Stimulated activated memory B cell treated with anti-CD40 and anti-IgM and Interleukin-4, amounts not matched to agents 10 μg/mL and 1 μg/mL and 100 μg/mL, for 72 hours (primary cell): Measurements from ENCODE around the gene DIP2C.
A peak's percentile ranks its signal among the peaks of the same experiment; 100 is the strongest.
"Not testable (repeated sequence)": the region's sequence is repeated elsewhere in the genome, so short reads cannot be mapped to it uniquely, and the experiment has no call there.

ENCODE experiments used
- ATAC-seq: fragments of 150-1000 bp; cut with Tn5 transposase; 2 replicates; pipeline ENCODE4 v1.10.0; 2021
- H3K27ac Mint-ChIP-seq: one replicate; pipeline ENCODE4 v1.8.0; 2022; ENCODE audit warnings: mild to moderate bottlenecking, mixed read lengths
- H3K27me3 Mint-ChIP-seq: one replicate; pipeline ENCODE4 v1.8.0; 2022; ENCODE audit warnings: mixed read lengths
- H3K36me3 Mint-ChIP-seq: one replicate; pipeline ENCODE4 v1.8.0; 2022; ENCODE audit warnings: mixed read lengths
- H3K4me1 Mint-ChIP-seq: one replicate; pipeline ENCODE4 v1.8.0; 2022; ENCODE audit warnings: mixed read lengths
- H3K4me3 Mint-ChIP-seq: one replicate; pipeline ENCODE4 v1.8.0; 2022; ENCODE audit warnings: mild to moderate bottlenecking, moderate library complexity, mixed read lengths
- H3K9me3 Mint-ChIP-seq: one replicate; pipeline ENCODE4 v1.8.0; 2022; ENCODE audit warnings: mixed read lengths

DIP2C gene

DNA sequence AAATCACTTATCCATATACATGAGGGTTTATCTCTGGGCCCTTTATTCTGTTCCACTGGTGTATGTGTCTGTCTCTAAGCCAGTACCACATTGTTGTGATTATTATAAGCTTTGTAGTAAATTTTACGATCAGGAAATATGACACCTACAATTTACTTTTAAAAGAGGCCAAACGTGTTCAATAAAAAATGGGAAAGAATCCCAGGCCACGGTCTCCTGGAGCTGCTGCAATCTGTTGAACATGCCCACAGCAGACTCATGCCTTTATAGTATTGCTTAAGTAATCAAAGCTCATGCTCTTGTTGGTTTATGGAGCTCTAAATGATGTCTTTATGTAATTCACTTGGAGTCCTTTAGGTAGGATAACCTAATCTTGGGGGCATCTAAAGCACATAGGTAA is 281.2 kb downstream of the DIP2C start:
- no peak for ATAC-seq
- H3K36me3 Mint-ChIP-seq = no peaks in the 10 kb centered on the region

DNA sequence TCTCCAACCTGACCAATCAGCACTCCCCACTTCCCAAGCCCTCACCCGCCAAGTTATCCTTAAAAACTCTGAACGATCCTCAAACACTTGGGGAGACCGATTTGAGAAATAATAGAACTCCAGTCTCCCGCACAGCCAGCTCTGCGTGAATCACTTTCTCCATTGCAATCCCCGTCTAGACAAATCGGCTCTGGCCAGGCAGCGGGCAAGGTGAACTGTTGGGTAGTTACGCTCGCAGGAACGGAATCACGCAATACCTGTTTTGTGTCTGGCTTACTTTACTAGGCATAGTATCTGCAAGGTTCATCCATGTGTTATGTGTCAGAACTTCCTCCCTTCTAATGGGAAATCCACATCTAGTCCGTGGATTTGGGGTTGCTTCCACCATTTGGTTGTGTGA is 282.5 kb downstream of the DIP2C start:
- Mint-ChIP-seq H3K27me3 (peaks cover 8% of the 10 kb centered on the region), H3K9me3 (no peaks in the 10 kb centered on the region), H3K27ac (no peak overlapping the region), H3K4me1 (peaks cover 2% of the 10 kb centered on the region), H3K4me3 (no peak overlapping the region), H3K36me3 (no peaks in the 10 kb centered on the region)
- no peak for ATAC-seq

More for the DNA sequence above, 281.2 kb downstream of the DIP2C start:
- Mint-ChIP-seq H3K27ac (no peak overlapping the region), H3K4me1 (peaks cover 7% of the 10 kb centered on the region), H3K9me3 (no peaks in the 10 kb centered on the region), H3K4me3 (no peak overlapping the region), H3K27me3 (peaks cover 8% of the 10 kb centered on the region)

DNA sequence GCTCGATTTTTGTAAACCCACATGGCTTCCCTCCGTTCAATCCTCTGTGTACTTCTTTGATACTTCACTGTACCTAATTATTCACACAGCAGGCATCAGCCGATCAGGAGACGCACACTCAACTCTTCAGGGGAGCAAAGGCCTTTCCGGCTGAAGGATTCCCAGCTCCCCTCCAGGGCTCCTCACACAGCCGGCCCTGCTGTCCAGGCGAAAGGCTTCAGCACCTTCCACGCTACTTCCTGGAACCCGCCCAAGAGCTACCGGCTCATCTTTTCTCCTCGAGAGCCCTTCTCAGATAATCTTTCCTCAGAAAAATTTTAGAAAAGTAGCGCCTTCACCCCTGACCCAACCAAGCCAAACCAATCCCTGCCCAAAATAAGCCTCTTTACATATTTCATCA is 283.8 kb downstream of the DIP2C start:
- no peak for ATAC-seq
- H3K9me3 Mint-ChIP-seq = no peaks in the 10 kb centered on the region
- H3K36me3 Mint-ChIP-seq = no peaks in the 10 kb centered on the region
- no peak overlapping the region for H3K4me3 Mint-ChIP-seq
- H3K27me3 Mint-ChIP-seq = peaks cover 8% of the 10 kb centered on the region
- no peak overlapping the region for H3K27ac Mint-ChIP-seq
- no peaks in the 10 kb centered on the region for H3K4me1 Mint-ChIP-seq

DNA sequence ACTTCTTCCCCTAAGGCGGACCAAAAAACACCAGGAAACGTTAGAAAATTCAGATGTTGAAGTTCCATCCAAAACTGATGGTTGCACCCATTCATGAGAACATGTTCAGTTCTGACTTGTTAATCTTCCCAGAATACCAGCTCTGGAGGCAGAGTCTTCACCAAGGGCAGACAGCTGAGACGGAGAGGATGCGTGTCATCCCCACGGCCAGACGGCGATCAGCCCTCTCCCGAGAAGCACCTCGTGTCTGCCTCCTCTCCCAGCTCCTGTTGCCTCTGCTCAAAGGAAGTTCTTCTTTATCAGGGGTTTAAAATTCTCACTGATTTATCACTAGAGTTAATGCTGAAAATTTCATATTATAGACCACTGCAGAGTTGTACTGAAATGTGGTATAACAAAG is 284.5 kb downstream of the DIP2C start:
- Mint-ChIP-seq H3K27ac (no peak overlapping the region), H3K4me3 (no peak overlapping the region), H3K36me3 (no peaks in the 10 kb centered on the region), H3K4me1 (no peaks in the 10 kb centered on the region), H3K27me3 (peaks cover 8% of the 10 kb centered on the region), H3K9me3 (no peaks in the 10 kb centered on the region)
- no peak for ATAC-seq

DNA sequence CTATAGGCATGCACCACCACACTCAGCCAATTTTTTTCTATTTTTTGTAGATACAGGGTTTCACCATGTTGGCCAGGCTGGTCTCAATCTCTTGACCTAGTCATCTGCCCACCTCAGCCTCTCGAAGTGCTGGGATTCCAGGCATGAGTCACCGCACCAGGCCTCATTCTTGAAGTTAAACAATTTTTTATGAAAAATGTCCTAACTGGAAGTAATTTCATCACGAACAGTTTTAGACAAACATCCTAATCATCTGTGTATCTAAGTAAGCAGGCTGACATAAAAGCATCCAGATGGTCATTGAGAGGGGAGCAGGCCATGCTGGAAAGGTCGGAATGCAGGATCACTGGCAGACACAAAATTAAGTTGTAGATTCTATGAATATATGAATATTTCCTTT is 285.1 kb downstream of the DIP2C start:
- H3K36me3 Mint-ChIP-seq = no peaks in the 10 kb centered on the region
- H3K9me3 Mint-ChIP-seq = no peaks in the 10 kb centered on the region
- H3K4me3 Mint-ChIP-seq = no peak overlapping the region
- H3K27ac Mint-ChIP-seq = no peak overlapping the region
- no peaks in the 10 kb centered on the region for H3K4me1 Mint-ChIP-seq
- H3K27me3 Mint-ChIP-seq = peaks cover 8% of the 10 kb centered on the region
- ATAC-seq = no peak

DNA sequence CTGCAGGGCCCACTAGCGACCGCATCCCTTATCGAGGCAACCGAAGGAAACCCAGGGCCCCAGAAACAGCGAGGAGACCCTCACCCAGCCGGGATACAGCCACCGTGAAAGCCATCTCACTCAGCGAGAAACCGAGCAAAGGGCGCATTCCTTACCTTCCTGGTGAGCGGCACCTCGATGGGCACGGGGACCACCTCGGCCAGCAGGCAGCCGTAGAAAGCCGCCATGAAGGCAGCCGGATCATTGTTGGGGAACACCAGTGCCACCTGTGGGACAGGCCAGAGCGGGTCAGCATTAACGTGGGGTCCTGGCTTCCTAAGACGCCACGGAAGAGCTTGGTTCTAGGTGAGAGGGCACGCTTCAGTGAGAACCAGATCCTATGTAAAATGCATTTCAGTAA is 290.5 kb downstream of the DIP2C start:
- ATAC-seq = no peak
- Mint-ChIP-seq H3K4me3 (no peak overlapping the region), H3K9me3 (no peaks in the 10 kb centered on the region), H3K27ac (no peak overlapping the region), H3K27me3 (no peaks in the 10 kb centered on the region), H3K4me1 (peaks cover 19% of the 10 kb centered on the region), H3K36me3 (no peaks in the 10 kb centered on the region)

DNA sequence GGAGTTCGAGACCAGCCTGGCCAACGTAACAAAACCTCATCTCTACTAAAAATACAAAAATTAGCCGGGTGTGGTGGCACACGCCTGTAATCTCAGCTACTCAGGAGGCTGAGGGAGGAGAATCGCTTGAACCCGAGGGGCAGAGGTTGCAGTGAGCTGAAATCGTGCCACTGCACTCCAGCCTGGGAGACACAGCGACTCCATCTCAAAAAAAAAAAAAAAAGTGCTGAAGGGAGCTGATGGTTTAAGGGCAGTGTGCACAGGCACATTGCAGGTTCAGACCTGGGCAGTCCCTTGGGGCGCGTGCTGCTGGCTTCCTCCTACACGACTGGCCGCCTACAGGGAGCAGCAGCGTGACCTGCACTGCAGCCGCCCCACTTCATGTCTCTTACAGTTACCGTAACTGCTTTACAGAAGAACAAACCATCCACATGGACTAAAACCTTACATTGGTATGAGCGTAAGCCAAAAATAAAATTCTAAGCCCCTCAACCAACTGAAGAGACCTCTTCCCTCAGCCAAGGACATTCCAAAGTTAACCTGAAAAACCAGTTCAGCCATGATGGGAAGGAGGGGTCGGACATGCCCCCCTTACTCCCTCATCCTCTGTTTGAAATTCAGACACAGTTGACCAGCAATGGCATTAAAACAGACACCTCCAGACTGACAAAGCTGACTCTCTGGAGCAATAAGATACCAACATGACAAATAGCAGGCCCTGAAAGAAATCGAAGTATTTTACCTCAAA is 292.0 kb downstream of the DIP2C start:
- Mint-ChIP-seq H3K36me3 (no peaks in the 10 kb centered on the region), H3K9me3 (peaks cover 3% of the 10 kb centered on the region), H3K4me1 (peaks cover 19% of the 10 kb centered on the region), H3K27me3 (peaks cover 7% of the 10 kb centered on the region), H3K27ac (no peak overlapping the region), H3K4me3 (no peak overlapping the region)
- ATAC-seq = peak; percentile 86

DNA sequence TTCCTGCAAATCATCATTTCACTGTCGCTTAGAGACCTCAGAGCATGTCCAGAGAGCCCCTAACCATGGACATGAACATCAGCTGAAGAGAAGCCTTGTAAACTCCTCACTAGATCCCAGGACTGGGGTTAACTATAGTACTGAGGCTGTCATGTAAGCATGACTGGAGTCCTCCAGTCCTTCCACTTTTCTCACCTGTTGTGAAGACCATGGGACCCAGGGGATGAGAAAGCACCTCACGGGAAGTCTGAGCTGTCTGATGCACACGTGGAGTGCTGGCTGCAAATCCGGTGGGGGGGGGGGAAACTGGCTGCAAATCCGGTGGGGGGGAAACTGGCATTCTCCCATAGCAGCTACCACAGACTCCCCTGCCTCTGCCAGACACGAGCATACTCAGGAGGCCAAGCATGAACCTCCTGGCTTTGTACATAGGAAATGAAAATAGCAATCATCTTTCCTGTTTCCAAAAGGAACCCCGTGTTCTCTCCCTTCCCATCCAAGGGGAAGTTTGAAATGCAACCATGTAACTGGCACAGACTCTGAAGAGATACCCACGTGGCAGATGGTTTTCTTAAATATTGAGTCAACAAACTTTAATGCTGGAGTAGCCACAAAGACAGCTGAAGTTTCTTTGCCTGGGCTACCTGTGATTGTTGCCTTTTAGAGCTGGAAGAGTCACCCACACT is 292.8 kb downstream of the DIP2C start:
- Mint-ChIP-seq H3K9me3 (peaks cover 3% of the 10 kb centered on the region), H3K36me3 (no peaks in the 10 kb centered on the region), H3K27ac (no peak overlapping the region), H3K4me3 (no peak overlapping the region), H3K4me1 (peaks cover 19% of the 10 kb centered on the region), H3K27me3 (peaks cover 8% of the 10 kb centered on the region)
- ATAC-seq = no peak

DNA sequence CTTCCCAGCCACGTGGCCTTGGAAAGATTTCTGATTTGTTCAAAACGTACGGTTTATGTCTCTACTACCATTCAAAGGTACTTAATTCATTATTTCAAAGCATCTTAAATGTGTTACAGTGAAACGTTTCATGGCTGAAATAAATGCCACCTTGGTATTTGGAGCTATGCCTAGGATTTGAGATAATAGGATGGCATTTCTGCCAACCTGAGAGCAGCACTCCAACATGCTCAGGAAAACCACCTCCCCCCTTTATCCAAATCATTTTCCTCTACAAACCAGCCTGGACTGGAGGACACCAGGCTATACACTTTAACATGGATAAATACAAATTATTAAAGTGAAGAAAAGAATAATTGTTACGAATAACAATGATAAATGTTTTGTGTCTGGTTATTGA is 293.4 kb downstream of the DIP2C start:
- Mint-ChIP-seq H3K27ac (no peak overlapping the region), H3K36me3 (no peaks in the 10 kb centered on the region), H3K4me1 (peaks cover 19% of the 10 kb centered on the region), H3K9me3 (peaks cover 3% of the 10 kb centered on the region), H3K27me3 (peaks cover 8% of the 10 kb centered on the region), H3K4me3 (no peak overlapping the region)
- ATAC-seq = no peak

DNA sequence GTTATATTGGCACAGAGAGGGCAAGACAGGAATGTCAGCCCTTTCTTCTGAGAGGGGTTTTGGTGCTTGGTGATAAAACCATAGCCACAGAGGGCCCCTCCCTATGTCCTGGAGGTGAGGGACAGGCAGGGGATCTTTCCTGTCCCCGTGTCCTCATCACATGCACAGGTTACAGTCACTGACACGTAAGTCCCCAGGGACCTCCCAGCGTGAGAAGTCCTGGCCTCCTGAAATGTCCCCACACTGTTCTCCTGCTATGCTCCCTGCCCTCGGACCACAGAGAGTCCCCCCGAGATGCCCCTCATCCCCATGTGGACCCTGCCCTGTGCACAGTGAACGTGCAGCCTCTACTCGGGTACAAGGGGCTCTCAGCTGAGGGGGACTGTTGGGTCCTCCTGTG is 293.8 kb downstream of the DIP2C start:
- ATAC-seq = no peak
- Mint-ChIP-seq H3K27ac (no peak overlapping the region), H3K27me3 (peaks cover 8% of the 10 kb centered on the region), H3K4me1 (peaks cover 19% of the 10 kb centered on the region), H3K36me3 (no peaks in the 10 kb centered on the region), H3K9me3 (peaks cover 3% of the 10 kb centered on the region), H3K4me3 (no peak overlapping the region)

DNA sequence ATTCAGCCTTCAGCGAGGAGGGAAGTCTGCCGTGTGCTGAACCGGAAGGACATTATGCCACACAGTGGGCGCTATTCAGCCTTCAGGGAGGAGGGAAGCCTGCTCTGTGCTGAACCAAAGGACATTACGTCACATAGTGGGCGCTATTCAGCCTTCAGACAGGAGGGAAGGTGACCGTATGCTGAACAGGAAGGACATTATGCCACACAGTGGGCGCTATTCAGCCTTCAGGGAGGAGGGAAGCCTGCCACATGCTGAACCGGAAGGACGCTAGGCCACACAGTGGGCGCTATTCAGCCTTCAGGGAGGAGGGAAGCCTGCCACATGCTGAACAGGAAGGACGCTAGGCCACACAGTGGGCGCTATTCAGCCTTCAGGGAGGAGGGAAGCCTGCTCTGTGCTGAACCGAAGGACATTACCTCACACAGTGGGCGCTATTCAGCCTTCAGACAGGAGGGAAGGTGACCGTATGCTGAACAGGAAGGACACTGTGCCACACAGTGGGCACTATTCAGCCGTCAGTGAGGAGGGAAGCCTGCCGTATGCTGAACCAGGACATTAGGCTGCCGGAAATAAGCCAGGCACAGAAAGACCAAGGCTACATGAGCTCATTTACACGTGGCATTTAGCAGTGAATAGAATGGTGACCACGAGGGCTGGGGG is 294.9 kb downstream of the DIP2C start:
- peak overlapping the region; percentile 18 for H3K27ac Mint-ChIP-seq
- H3K36me3 Mint-ChIP-seq, H3K27me3 Mint-ChIP-seq, ATAC-seq, H3K9me3 Mint-ChIP-seq: not testable (repeated sequence)
- H3K4me3 Mint-ChIP-seq = peak overlapping the region; percentile 21
- peaks cover 19% of the 10 kb centered on the region for H3K4me1 Mint-ChIP-seq

DNA sequence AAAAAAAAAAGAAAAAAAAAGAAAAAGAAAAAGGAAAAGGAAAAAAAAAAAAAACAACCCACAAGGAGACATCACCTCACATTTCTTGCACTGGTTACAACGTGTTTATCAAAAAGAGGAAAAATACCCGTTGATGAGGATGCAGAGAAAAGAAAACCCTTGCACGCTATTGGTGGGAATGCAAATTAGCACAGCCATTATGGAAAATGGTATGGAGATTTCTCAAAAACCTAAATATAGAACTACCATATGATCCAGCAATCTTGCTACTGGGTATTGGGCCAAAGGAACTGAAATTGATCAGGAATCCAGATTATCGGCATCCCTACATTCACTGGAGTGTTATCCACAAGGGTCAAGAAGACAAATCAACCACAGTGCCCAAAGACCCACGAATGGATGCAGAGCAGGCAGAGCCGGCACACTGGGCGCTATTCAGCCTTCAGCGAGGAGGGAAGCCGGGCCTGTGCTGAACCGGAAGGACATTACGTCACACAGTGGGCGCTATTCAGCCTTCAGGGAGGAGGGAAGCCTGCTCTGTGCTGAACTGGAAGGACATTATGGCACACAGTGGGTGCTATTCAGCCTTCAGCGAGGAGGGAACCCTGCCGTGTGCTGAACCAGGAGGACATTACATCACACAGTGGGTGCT is 295.6 kb downstream of the DIP2C start:
- Mint-ChIP-seq H3K4me3 (no peak overlapping the region), H3K9me3 (peaks cover 3% of the 10 kb centered on the region)

DNA sequence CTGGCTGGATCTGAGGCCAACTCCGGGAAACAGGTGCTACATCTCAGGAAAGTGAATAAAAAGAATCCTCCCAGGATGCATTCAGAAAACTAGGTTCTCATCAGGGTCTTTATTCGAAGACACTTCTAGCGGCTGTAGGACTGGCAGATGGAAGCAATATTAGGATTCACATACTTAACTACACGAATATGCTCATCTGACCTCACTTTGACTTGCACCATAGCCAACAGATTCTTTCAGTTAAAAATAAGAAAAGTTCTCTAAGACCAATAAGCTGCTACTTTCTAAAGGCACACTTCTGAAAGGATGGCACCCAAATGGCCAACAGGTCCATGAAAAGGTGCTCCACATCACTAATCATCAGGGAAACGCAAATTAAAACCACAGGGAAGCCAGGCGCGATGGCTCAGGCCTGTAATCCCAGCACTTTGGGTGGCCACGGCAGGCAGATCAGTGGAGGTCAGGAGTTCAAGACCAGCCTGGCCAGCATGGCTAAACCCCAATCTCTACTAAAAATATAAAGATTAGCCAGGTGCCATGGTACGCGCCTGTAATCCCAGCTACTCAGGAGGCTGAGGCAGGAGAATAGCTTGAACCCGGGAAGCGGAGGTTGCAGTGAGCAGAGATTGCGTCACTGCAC is 296.2 kb downstream of the DIP2C start:
- ATAC-seq = no peak

More for the DNA sequence above, 295.6 kb downstream of the DIP2C start:
- ATAC-seq = no peak
- H3K27ac Mint-ChIP-seq = no peak overlapping the region
- H3K27me3 Mint-ChIP-seq = peaks cover 8% of the 10 kb centered on the region
- no peaks in the 10 kb centered on the region for H3K36me3 Mint-ChIP-seq
- H3K4me1 Mint-ChIP-seq = peaks cover 19% of the 10 kb centered on the region

DNA sequence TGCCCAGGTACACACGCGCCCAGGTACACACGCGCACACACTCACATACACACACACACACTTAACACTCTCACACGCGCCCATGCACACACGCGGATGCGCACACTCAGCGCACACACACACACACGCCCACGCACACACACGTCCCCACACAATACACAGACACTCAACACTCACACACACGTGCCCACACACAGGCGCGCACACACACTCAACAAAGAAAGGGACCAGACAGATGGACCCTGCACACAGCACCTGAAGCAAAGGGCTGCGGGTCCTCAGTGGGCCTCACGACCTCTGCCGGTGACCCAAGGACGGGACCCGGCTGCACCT is 296.8 kb downstream of the DIP2C start:
- no peak overlapping the region for H3K27ac Mint-ChIP-seq
- peaks cover 3% of the 10 kb centered on the region for H3K9me3 Mint-ChIP-seq
- no peak for ATAC-seq
- H3K4me1 Mint-ChIP-seq = peaks cover 23% of the 10 kb centered on the region
- peaks cover 8% of the 10 kb centered on the region for H3K27me3 Mint-ChIP-seq
- H3K36me3 Mint-ChIP-seq = no peaks in the 10 kb centered on the region
- no peak overlapping the region for H3K4me3 Mint-ChIP-seq

More for the DNA sequence above, 296.2 kb downstream of the DIP2C start:
- Mint-ChIP-seq H3K27ac (no peak overlapping the region), H3K27me3 (peaks cover 8% of the 10 kb centered on the region), H3K4me1 (peaks cover 22% of the 10 kb centered on the region), H3K9me3 (peaks cover 3% of the 10 kb centered on the region), H3K4me3 (no peak overlapping the region), H3K36me3 (no peaks in the 10 kb centered on the region)
